Stimulated activated CD8-positive, alpha-beta memory T cell treated with anti-CD3 and anti-CD28 coated beads, Interleukin-12 subunit alpha, Interleukin-12 subunit beta, amount 100 ng/mL, for 24 hours (primary cell): Measurements from ENCODE around the gene KLHL22.
"Not testable (repeated sequence)": the region's sequence is repeated elsewhere in the genome, so short reads cannot be mapped to it uniquely, and the experiment has no call there.

Experiments used
- DNase-seq: peaks from one replicate; pipeline ENCODE4 v3.0.0-alpha.2; 2020; ENCODE audit errors: extremely low read depth

The KLHL22 gene

GRCh38 chr22:20494978-20495860 is at the start of gene KLHL22:
Gene KLHL22, minus strand, starts transcription at chr22:20495795. Its CDS starts 6,584 bp downstream, at chr22:20489211.
- DNase-seq = no peak

- not testable (repeated sequence) for DNase-seq
Measured at GRCh38 chr22:20545318-20545634, 49.7 kb upstream of the KLHL22 start.

GRCh38 chr22:20542736-20543135 is 47.1 kb upstream of the KLHL22 start:
- DNase-seq = no peak

GRCh38 chr22:20542055-20542454 is 46.5 kb upstream of the KLHL22 start:
- no peak for DNase-seq

- not testable (repeated sequence) for DNase-seq
Measured at GRCh38 chr22:20538875-20539274, 43.3 kb upstream of the KLHL22 start.

GRCh38 chr22:20537983-20538382 is 42.4 kb upstream of the KLHL22 start:
- DNase-seq = no peak

GRCh38 chr22:20537325-20537756 is 41.7 kb upstream of the KLHL22 start:
- DNase-seq = no peak

- DNase-seq = no peak
Measured at GRCh38 chr22:20536590-20537324, 41.2 kb upstream of the KLHL22 start.

GRCh38 chr22:20533879-20534265 is 38.3 kb upstream of the KLHL22 start:
- no peak for DNase-seq

GRCh38 chr22:20533095-20533878 is 37.7 kb upstream of the KLHL22 start:
- no peak for DNase-seq

- no peak for DNase-seq
Measured at GRCh38 chr22:20532256-20532993, 36.8 kb upstream of the KLHL22 start.

- no peak for DNase-seq
Measured at GRCh38 chr22:20531404-20532201, 36.0 kb upstream of the KLHL22 start.

GRCh38 chr22:20531154-20531403 is 35.5 kb upstream of the KLHL22 start:
- no peak for DNase-seq

GRCh38 chr22:20530368-20531153 is 35.0 kb upstream of the KLHL22 start:
- DNase-seq = no peak

- no peak for DNase-seq
Measured at GRCh38 chr22:20528405-20528978, 32.9 kb upstream of the KLHL22 start.

GRCh38 chr22:20526628-20527355 is 31.2 kb upstream of the KLHL22 start:
- no peak for DNase-seq

- no peak for DNase-seq
Measured at GRCh38 chr22:20526305-20526627, 30.7 kb upstream of the KLHL22 start.

GRCh38 chr22:20525048-20525447 is 29.5 kb upstream of the KLHL22 start:
- no peak for DNase-seq

GRCh38 chr22:20524004-20524481 is 28.4 kb upstream of the KLHL22 start:
- no peak for DNase-seq
